ENCODE measurements around the gene CAP2. TPM values are rescaled to one million over a fixed set of nuclear protein-coding genes. Genes with fewer than 3 reads are reported as not detected.

CAP2 gene
- total and polyA plus RNA-seq, 3 donors from 2014 or later: 1.6 to 5.2 (median 2.9) TPM

GRCh38 chr6:17477356-17477755, 84.0 kb downstream of the CAP2 start:
- Histone ChIP-seq H3K4me1 (no peaks in the 10 kb centered on the region), H3K27ac (no peak overlapping the region), H3K9me3 (no peaks in the 10 kb centered on the region), H3K4me3 (no peak overlapping the region), H3K36me3 (ENCODE audit: low read depth, missing control alignments) (no peaks in the 10 kb centered on the region), H3K27me3 (no peaks in the 10 kb centered on the region)
- whole genome bisulfite sequencing, 2 donors: 87 to 94% methylated on average over 2 of the region's 2 CpGs
- intact Hi-C loops (cut with DNase I; ENCODE audit: low total_unique reads): no loop called here
- DNase-seq: no peak
- TF ChIP-seq CTCF (IDR thresholded peaks at IDR 0.05): no peak
- no peak for TF ChIP-seq POLR2A (IDR thresholded peaks at IDR 0.05)

DNA sequence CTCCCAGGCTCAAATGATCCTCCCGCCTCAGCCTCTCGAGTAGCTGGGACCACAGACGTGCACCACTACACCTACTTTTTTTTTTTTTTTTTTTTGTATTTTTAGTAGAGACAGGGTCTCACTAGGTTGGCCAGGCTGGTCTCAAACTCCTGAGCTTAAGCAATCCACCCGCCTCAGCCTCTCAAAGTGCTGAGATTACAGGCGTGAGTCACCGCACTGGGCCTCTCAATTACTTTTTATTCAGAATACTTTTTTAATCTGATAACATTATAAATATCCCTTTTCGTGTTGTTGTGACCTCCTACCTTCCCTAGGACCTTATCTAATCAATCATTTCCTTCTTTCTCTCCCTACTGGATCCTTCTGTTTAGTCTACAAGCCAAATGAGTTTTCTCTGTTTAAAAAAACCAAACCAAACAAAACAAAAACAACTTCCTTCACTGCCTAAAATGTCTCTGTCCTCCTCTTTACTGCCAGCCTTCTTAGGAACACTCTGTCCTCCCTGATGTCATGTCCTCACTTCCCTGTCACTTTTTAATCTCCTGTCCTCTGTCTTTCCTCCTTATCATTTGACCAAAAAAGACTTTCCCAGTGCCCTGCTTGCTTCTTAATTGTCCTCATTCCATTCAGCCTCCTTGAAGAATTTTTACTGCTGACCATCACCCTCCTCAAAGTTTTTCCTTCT, 85.0 kb downstream of the CAP2 start:
- H3K9me3 ChIP-seq: no peaks in the 10 kb centered on the region
- WGBS, 2 donors: 70 to 74% methylated on average over 7 of the region's 7 CpGs
- H3K27me3 ChIP-seq: no peaks in the 10 kb centered on the region
- H3K4me1 ChIP-seq: no peaks in the 10 kb centered on the region
- no peak for DNase-seq
- TF ChIP-seq CTCF (IDR thresholded peaks at IDR 0.05): no peak
- no peak for TF ChIP-seq POLR2A (IDR thresholded peaks at IDR 0.05)
- no peaks in the 10 kb centered on the region for H3K36me3 ChIP-seq (ENCODE audit: low read depth, missing control alignments)
- H3K27ac ChIP-seq: no peak overlapping the region
- H3K4me3 ChIP-seq: no peak overlapping the region
- intact Hi-C loops (cut with DNase I; ENCODE audit: low total_unique reads): no loop called here

GRCh38 chr6:17478946-17479345, 85.6 kb downstream of the CAP2 start:
- intact Hi-C loops (cut with DNase I; ENCODE audit: low total_unique reads): no loop called here
- Histone ChIP-seq H3K36me3 (ENCODE audit: low read depth, missing control alignments) (no peaks in the 10 kb centered on the region), H3K9me3 (no peaks in the 10 kb centered on the region), H3K4me3 (no peak overlapping the region), H3K27me3 (no peaks in the 10 kb centered on the region), H3K4me1 (no peaks in the 10 kb centered on the region), H3K27ac (no peak overlapping the region)
- DNase-seq: no peak
- WGBS, 2 donors: 84 to 86% methylated on average over 7 of the region's 7 CpGs
- TF ChIP-seq CTCF (IDR thresholded peaks at IDR 0.05) (no peak), POLR2A (IDR thresholded peaks at IDR 0.05) (no peak)

DNA sequence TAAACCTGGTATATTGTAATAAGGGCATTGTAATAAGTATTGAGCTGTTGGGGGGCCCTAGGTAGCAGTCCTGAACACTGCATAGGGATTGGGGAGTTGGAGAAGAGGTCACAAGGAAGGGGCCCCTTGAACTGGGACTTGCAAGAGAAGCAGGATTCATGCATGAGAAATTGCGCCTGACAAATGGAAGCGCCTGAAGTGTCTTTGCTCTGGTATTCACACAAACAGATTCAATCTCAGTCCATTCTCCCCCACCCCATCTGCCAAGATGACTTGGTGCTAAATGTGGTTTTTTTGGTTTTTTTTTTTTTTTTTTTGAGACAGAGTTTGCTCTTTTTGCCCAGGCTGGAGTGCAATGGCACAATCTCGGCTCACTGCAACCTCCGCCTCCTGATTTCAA, 87.1 kb downstream of the CAP2 start:
- Histone ChIP-seq H3K27ac (no peak overlapping the region), H3K4me3 (no peak overlapping the region), H3K4me1 (no peaks in the 10 kb centered on the region), H3K36me3 (ENCODE audit: low read depth, missing control alignments) (no peaks in the 10 kb centered on the region), H3K9me3 (no peaks in the 10 kb centered on the region), H3K27me3 (no peaks in the 10 kb centered on the region)
- intact Hi-C loops (cut with DNase I; ENCODE audit: low total_unique reads): no loop called here
- WGBS, 2 donors: 93 to 96% methylated on average over 4 of the region's 4 CpGs
- DNase-seq: no peak
- no peak for TF ChIP-seq POLR2A (IDR thresholded peaks at IDR 0.05)
- no peak for TF ChIP-seq CTCF (IDR thresholded peaks at IDR 0.05)

DNA sequence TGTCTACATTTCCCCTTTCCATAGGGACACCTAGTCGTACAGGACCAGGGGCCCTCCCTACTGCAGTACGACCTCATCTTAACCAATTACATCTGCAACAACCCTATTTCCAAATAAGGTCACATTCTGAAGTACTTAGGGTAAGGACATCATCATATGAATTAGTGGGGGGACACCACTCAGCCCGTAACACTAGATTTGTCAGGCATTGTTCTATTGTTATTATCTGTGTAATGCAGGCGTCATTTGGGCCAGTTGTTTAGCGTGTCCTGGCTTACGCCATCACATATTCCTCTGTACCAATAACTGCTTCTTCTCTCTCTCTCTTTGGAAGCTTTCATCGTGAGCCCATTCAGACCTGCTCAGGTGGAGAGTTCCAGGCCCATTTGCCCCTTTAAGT, 89.3 kb downstream of the CAP2 start:
- H3K27me3 ChIP-seq: no peaks in the 10 kb centered on the region
- H3K9me3 ChIP-seq: no peaks in the 10 kb centered on the region
- TF ChIP-seq CTCF (IDR thresholded peaks at IDR 0.05) (no peak), POLR2A (IDR thresholded peaks at IDR 0.05) (no peak)
- H3K36me3 ChIP-seq (ENCODE audit: low read depth, missing control alignments): no peaks in the 10 kb centered on the region
- H3K4me1 ChIP-seq: no peaks in the 10 kb centered on the region
- intact Hi-C loops (cut with DNase I; ENCODE audit: low total_unique reads): no loop called here
- no peak overlapping the region for H3K27ac ChIP-seq
- 93 to 97% methylated on average over 7 of the region's 7 CpGs for WGBS, 2 donors
- H3K4me3 ChIP-seq: no peak overlapping the region
- no peak for DNase-seq

Data from testis (tissue), 3 donors.